Measurements from ENCODE around the gene NMT1.
"Not testable (repeated sequence)": the region's sequence is repeated elsewhere in the genome, so short reads cannot be mapped to it uniquely, and the experiment has no call there.

NMT1 gene

GRCh38 chr17:45123076-45123770 is 62.1 kb downstream of the NMT1 start:
- H3K4me2 ChIP-seq (ENCODE audit: low read length): no peak overlapping the region
- TF ChIP-seq EZH2phosphoT487 (IDR thresholded peaks at IDR 0.05; ENCODE audit: borderline replicate concordance, low read length) (no peak), CTCF (IDR thresholded peaks at IDR 0.05; ENCODE audit: low read depth, low read length, poor library complexity, severe bottlenecking) (no peak)
- no peaks in the 10 kb centered on the region for H3K9me3 ChIP-seq (ENCODE audit: control insufficient read depth, insufficient read depth, low read length)
- H3K9me2 ChIP-seq (replicated peaks; ENCODE audit: control insufficient read depth, low read length): no peaks in the 10 kb centered on the region
- no peaks in the 10 kb centered on the region for H3K79me2 ChIP-seq (ENCODE audit: control insufficient read depth, low read length)
- no peak overlapping the region for H3K4me3 ChIP-seq (ENCODE audit: low read length)
- no peaks in the 10 kb centered on the region for H3K4me1 ChIP-seq (ENCODE audit: control insufficient read depth, low read length)
- H3F3A ChIP-seq (ENCODE audit: control insufficient read depth, insufficient read depth): no peaks in the 10 kb centered on the region
- H4K20me1 ChIP-seq (ENCODE audit: control insufficient read depth, insufficient read depth, low read depth, low read length): no peaks in the 10 kb centered on the region
- no peaks in the 10 kb centered on the region for H3K36me3 ChIP-seq (ENCODE audit: control insufficient read depth, low read length)
- H3K27ac ChIP-seq (ENCODE audit: low read depth, low read length): no peak overlapping the region
- no peaks in the 10 kb centered on the region for H3K27me3 ChIP-seq (ENCODE audit: control insufficient read depth, low read length)

GRCh38 chr17:45123930-45124796 is 63.0 kb downstream of the NMT1 start:
- no peaks in the 10 kb centered on the region for H3K4me1 ChIP-seq (ENCODE audit: control insufficient read depth, low read length)
- H3F3A ChIP-seq (ENCODE audit: control insufficient read depth, insufficient read depth): no peaks in the 10 kb centered on the region
- no peak overlapping the region for H3K4me2 ChIP-seq (ENCODE audit: low read length)
- H3K27ac ChIP-seq (ENCODE audit: low read depth, low read length): no peak overlapping the region
- no peaks in the 10 kb centered on the region for H3K9me3 ChIP-seq (ENCODE audit: control insufficient read depth, insufficient read depth, low read length)
- no peak overlapping the region for H3K4me3 ChIP-seq (ENCODE audit: low read length)
- H4K20me1 ChIP-seq (ENCODE audit: control insufficient read depth, insufficient read depth, low read depth, low read length): no peaks in the 10 kb centered on the region
- no peaks in the 10 kb centered on the region for H3K9me2 ChIP-seq (replicated peaks; ENCODE audit: control insufficient read depth, low read length)
- TF ChIP-seq CTCF (IDR thresholded peaks at IDR 0.05; ENCODE audit: low read depth, low read length, poor library complexity, severe bottlenecking): no peak
- TF ChIP-seq EZH2phosphoT487 (IDR thresholded peaks at IDR 0.05; ENCODE audit: borderline replicate concordance, low read length): no peak
- H3K79me2 ChIP-seq (ENCODE audit: control insufficient read depth, low read length): no peaks in the 10 kb centered on the region
- no peaks in the 10 kb centered on the region for H3K36me3 ChIP-seq (ENCODE audit: control insufficient read depth, low read length)
- no peaks in the 10 kb centered on the region for H3K27me3 ChIP-seq (ENCODE audit: control insufficient read depth, low read length)

GRCh38 chr17:45124797-45125122 is 63.6 kb downstream of the NMT1 start:
- not testable (repeated sequence) for H3K27ac ChIP-seq (ENCODE audit: low read depth, low read length); H4K20me1 ChIP-seq (ENCODE audit: control insufficient read depth, insufficient read depth, low read depth, low read length); H3K4me1 ChIP-seq (ENCODE audit: control insufficient read depth, low read length); H3K79me2 ChIP-seq (ENCODE audit: control insufficient read depth, low read length); H3K27me3 ChIP-seq (ENCODE audit: control insufficient read depth, low read length); H3K4me3 ChIP-seq (ENCODE audit: low read length); H3K4me2 ChIP-seq (ENCODE audit: low read length); H3K9me2 ChIP-seq (replicated peaks; ENCODE audit: control insufficient read depth, low read length); H3F3A ChIP-seq (ENCODE audit: control insufficient read depth, insufficient read depth); H3K9me3 ChIP-seq (ENCODE audit: control insufficient read depth, insufficient read depth, low read length); H3K36me3 ChIP-seq (ENCODE audit: control insufficient read depth, low read length)

GRCh38 chr17:45125509-45125908 is 64.4 kb downstream of the NMT1 start:
- Histone ChIP-seq H3K9me3 (ENCODE audit: control insufficient read depth, insufficient read depth, low read length) (no peaks in the 10 kb centered on the region), H3K79me2 (ENCODE audit: control insufficient read depth, low read length) (no peaks in the 10 kb centered on the region), H3F3A (ENCODE audit: control insufficient read depth, insufficient read depth) (no peaks in the 10 kb centered on the region), H3K36me3 (ENCODE audit: control insufficient read depth, low read length) (no peaks in the 10 kb centered on the region), H3K27ac (ENCODE audit: low read depth, low read length) (no peak overlapping the region), H4K20me1 (ENCODE audit: control insufficient read depth, insufficient read depth, low read depth, low read length) (no peaks in the 10 kb centered on the region), H3K9me2 (replicated peaks; ENCODE audit: control insufficient read depth, low read length) (no peaks in the 10 kb centered on the region), H3K4me3 (ENCODE audit: low read length) (no peak overlapping the region), H3K4me2 (ENCODE audit: low read length) (no peak overlapping the region), H3K4me1 (ENCODE audit: control insufficient read depth, low read length) (no peaks in the 10 kb centered on the region), H3K27me3 (ENCODE audit: control insufficient read depth, low read length) (peaks cover 6% of the 10 kb centered on the region; the same call in 1 of the 2 replicates)
- no peak for TF ChIP-seq EZH2phosphoT487 (IDR thresholded peaks at IDR 0.05; ENCODE audit: borderline replicate concordance, low read length)
- no peak for TF ChIP-seq CTCF (IDR thresholded peaks at IDR 0.05; ENCODE audit: low read depth, low read length, poor library complexity, severe bottlenecking)

All from DOHH2 (cell line).